ENCODE measurements around the gene IGF2BP2. TPM values are rescaled to one million over a fixed set of nuclear protein-coding genes. Genes with fewer than 3 reads are reported as not detected.

The IGF2BP2 gene
- total RNA-seq, 1 experiment from 2014 or later, result 135 TPM

GRCh38 chr3:185631108-185631507, 193.7 kb downstream of the IGF2BP2 start:
- Histone ChIP-seq H3K9me3 (ENCODE audit: control insufficient read depth in 1 of 2, insufficient read depth in 1 of 2, low read depth in 1 of 2, low read length in 2 of 2) (no peaks in the 10 kb centered on the region), H3K4me1 (ENCODE audit: control insufficient read depth in 1 of 2, insufficient read depth in 2 of 2, low read length in 2 of 2) (no peaks in the 10 kb centered on the region), H3K4me3 (replicated peaks in 1 of 2; ENCODE audit: low read depth in 1 of 2, low read length in 2 of 2) (no peak overlapping the region), H3K4me2 (ENCODE audit: low read length) (no peak overlapping the region), H2AFZ (ENCODE audit: low read depth, low read length, poor library complexity, severe bottlenecking) (no peak overlapping the region), H3K27me3 (ENCODE audit: insufficient read depth, low read length) (no peaks in the 10 kb centered on the region), H3K27ac (ENCODE audit: low read depth, low read length) (no peak overlapping the region), H3K36me3 (ENCODE audit: control insufficient read depth in 1 of 2, insufficient read depth in 2 of 2, low read length in 2 of 2) (peaks cover 0 to 2% of the 10 kb centered on the region in 2 experiments; a peak in 1 of 4 replicates), H3K9me2 (ENCODE audit: insufficient read depth) (no peaks in the 10 kb centered on the region), H4K20me1 (ENCODE audit: insufficient read depth) (no peaks in the 10 kb centered on the region), H3K79me2 (ENCODE audit: insufficient read depth, low read length) (no peaks in the 10 kb centered on the region), H3K9ac (ENCODE audit: low read length) (no peak overlapping the region)
- DNase-seq (ENCODE audit: low read depth, low spot score), result no peak
- no peak for TF ChIP-seq POLR2A (IDR thresholded peaks at IDR 0.05; ENCODE audit: borderline replicate concordance, extremely low read depth, insufficient read depth, insufficient read length)
- BruUV-seq (replicated peaks), result no TSS peak
- no peak for ATAC-seq
- POLR2A ChIA-PET, result no interaction called here
- intact Hi-C loops (cut with micrococcal nuclease), result no loop called here
- CTCF ChIA-PET, result interaction anchor here (0.9 kb wide), 1 partner anchor 171 kb away, joined by 3 read pairs; no protein-coding TSS in a partner anchor
- RAD21 ChIA-PET (ENCODE audit: low non-redundant PET in 1 of 2, low total read pairs in 2 of 2, uncharacterized antibody in 2 of 2, unreplicated experiment in 2 of 2), result no interaction called here

DNA sequence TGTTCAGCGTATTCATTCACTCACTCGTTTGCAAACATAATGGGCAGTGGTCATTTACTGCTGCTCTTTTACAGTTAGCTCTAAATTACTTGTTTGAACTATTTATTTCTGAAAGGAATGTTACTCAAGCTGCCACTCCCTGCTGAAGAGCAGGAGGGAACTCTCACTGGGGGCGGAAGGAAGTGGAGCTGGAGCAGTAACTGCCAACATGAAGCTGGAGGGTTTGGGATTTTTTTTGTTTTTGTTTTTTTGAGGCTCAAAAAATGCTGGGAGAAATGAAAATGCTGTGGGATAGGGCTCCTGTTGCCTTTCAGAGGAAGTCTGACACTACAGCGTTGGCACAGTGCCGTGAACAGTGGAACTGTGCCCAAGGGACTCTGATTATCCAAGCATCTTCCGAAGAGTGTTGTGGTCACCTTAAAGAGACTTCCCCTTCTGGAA, 194.6 kb downstream of the IGF2BP2 start:
- no peaks in the 10 kb centered on the region for H3K9me3 ChIP-seq (ENCODE audit: control insufficient read depth in 1 of 2, insufficient read depth in 1 of 2, low read depth in 1 of 2, low read length in 2 of 2)
- no TSS peak for BruUV-seq (replicated peaks)
- no peaks in the 10 kb centered on the region for H3K27me3 ChIP-seq (ENCODE audit: insufficient read depth, low read length)
- ATAC-seq (no peak), DNase-seq (ENCODE audit: low read depth, low spot score) (no peak)
- intact Hi-C loops (cut with micrococcal nuclease), result no loop called here
- H4K20me1 ChIP-seq (ENCODE audit: insufficient read depth), result no peaks in the 10 kb centered on the region
- H3K4me1 ChIP-seq (ENCODE audit: control insufficient read depth in 1 of 2, insufficient read depth in 2 of 2, low read length in 2 of 2), result no peaks in the 10 kb centered on the region
- H3K9me2 ChIP-seq (ENCODE audit: insufficient read depth), result no peaks in the 10 kb centered on the region
- no peak overlapping the region for H2AFZ ChIP-seq (ENCODE audit: low read depth, low read length, poor library complexity, severe bottlenecking)
- H3K4me3 ChIP-seq (replicated peaks in 1 of 2; ENCODE audit: low read depth in 1 of 2, low read length in 2 of 2), result no peak overlapping the region
- H3K79me2 ChIP-seq (ENCODE audit: insufficient read depth, low read length), result no peaks in the 10 kb centered on the region
- H3K36me3 ChIP-seq (ENCODE audit: control insufficient read depth in 1 of 2, insufficient read depth in 2 of 2, low read length in 2 of 2), result peaks cover 0 to 2% of the 10 kb centered on the region in 2 experiments; a peak in 1 of 4 replicates
- ChIA-PET CTCF (no interaction called here), POLR2A (no interaction called here), RAD21 (ENCODE audit: low non-redundant PET in 1 of 2, low total read pairs in 2 of 2, uncharacterized antibody in 2 of 2, unreplicated experiment in 2 of 2) (no interaction called here)
- no peak overlapping the region for H3K27ac ChIP-seq (ENCODE audit: low read depth, low read length)
- H3K4me2 ChIP-seq (ENCODE audit: low read length), result no peak overlapping the region
- H3K9ac ChIP-seq (ENCODE audit: low read length), result no peak overlapping the region
- TF ChIP-seq TCF7L2 (IDR thresholded peaks at IDR 0.05; ENCODE audit: borderline replicate concordance, extremely low read depth, insufficient read depth, insufficient read length) (no peak), RAD21 (IDR thresholded peaks at IDR 0.05; ENCODE audit: low read depth) (no peak)
- TF ChIP-seq, protein P1, sequence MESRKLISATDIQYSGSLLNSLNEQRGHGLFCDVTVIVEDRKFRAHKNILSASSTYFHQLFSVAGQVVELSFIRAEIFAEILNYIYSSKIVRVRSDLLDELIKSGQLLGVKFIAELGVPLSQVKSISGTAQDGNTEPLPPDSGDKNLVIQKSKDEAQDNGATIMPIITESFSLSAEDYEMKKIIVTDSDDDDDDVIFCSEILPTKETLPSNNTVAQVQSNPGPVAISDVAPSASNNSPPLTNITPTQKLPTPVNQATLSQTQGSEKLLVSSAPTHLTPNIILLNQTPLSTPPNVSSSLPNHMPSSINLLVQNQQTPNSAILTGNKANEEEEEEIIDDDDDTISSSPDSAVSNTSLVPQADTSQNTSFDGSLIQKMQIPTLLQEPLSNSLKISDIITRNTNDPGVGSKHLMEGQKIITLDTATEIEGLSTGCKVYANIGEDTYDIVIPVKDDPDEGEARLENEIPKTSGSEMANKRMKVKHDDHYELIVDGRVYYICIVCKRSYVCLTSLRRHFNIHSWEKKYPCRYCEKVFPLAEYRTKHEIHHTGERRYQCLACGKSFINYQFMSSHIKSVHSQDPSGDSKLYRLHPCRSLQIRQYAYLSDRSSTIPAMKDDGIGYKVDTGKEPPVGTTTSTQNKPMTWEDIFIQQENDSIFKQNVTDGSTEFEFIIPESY (IDR thresholded peaks at IDR 0.05; ENCODE audit: extremely low read depth, insufficient replicate concordance, low read length), result no peak

Measured in HCT116 (cell line).